ENCODE results near the gene ABLIM3. TPM values are rescaled to one million over a fixed set of nuclear protein-coding genes. Genes with fewer than 3 reads are reported as not detected.

Gene ABLIM3
- total RNA-seq, 1 donor from 2014 or later = not detected

- Mint-ChIP-seq H3K4me1 (no peaks in the 10 kb centered on the region), H3K36me3 (ENCODE audit: low read depth) (no peaks in the 10 kb centered on the region), H3K4me3 (no peak overlapping the region), H3K27ac (no peak overlapping the region), H3K9me3 (no peaks in the 10 kb centered on the region), H3K27me3 (no peaks in the 10 kb centered on the region)
- intact Hi-C loops (cut with micrococcal nuclease) = no loop called here
- no peak for DNase-seq
Observed at GRCh38 chr5:149201121-149201637, 59.9 kb downstream of the ABLIM3 start.

GRCh38 chr5:149202910-149203451 is 61.7 kb downstream of the ABLIM3 start:
- Mint-ChIP-seq H3K9me3 (no peaks in the 10 kb centered on the region), H3K4me3 (no peak overlapping the region), H3K36me3 (ENCODE audit: low read depth) (no peaks in the 10 kb centered on the region), H3K27ac (no peak overlapping the region), H3K4me1 (no peaks in the 10 kb centered on the region), H3K27me3 (no peaks in the 10 kb centered on the region)
- DNase-seq = no peak
- intact Hi-C loops (cut with micrococcal nuclease) = no loop called here

- Mint-ChIP-seq H3K4me3 (no peak overlapping the region), H3K27me3 (no peaks in the 10 kb centered on the region), H3K27ac (no peak overlapping the region), H3K9me3 (no peaks in the 10 kb centered on the region), H3K36me3 (ENCODE audit: low read depth) (no peaks in the 10 kb centered on the region), H3K4me1 (no peaks in the 10 kb centered on the region)
- DNase-seq = no peak
- intact Hi-C loops (cut with micrococcal nuclease) = no loop called here
Observed at GRCh38 chr5:149203921-149204441, 62.7 kb downstream of the ABLIM3 start.

GRCh38 chr5:149205625-149206523 is 64.6 kb downstream of the ABLIM3 start:
- Mint-ChIP-seq H3K9me3 (no peaks in the 10 kb centered on the region), H3K27ac (no peak overlapping the region)
- intact Hi-C loops (cut with micrococcal nuclease) = no loop called here

GRCh38 chr5:149206524-149207141 is 65.3 kb downstream of the ABLIM3 start:
- DNase-seq = no peak
- intact Hi-C loops (cut with micrococcal nuclease) = no loop called here
- Mint-ChIP-seq H3K4me1 (no peaks in the 10 kb centered on the region), H3K9me3 (no peaks in the 10 kb centered on the region), H3K36me3 (ENCODE audit: low read depth) (no peaks in the 10 kb centered on the region), H3K4me3 (no peak overlapping the region), H3K27me3 (no peaks in the 10 kb centered on the region), H3K27ac (no peak overlapping the region)

More at GRCh38 chr5:149205625-149206523, 64.6 kb downstream of the ABLIM3 start:
- Mint-ChIP-seq H3K4me1 (no peaks in the 10 kb centered on the region), H3K36me3 (ENCODE audit: low read depth) (no peaks in the 10 kb centered on the region), H3K4me3 (no peak overlapping the region), H3K27me3 (no peaks in the 10 kb centered on the region)
- no peak for DNase-seq

GRCh38 chr5:149207831-149208230 is 66.5 kb downstream of the ABLIM3 start:
- Mint-ChIP-seq H3K4me1 (no peaks in the 10 kb centered on the region), H3K4me3 (no peak overlapping the region), H3K27ac (no peak overlapping the region), H3K9me3 (no peaks in the 10 kb centered on the region), H3K27me3 (peaks cover 2% of the 10 kb centered on the region), H3K36me3 (ENCODE audit: low read depth) (no peaks in the 10 kb centered on the region)
- DNase-seq = no peak
- intact Hi-C loops (cut with micrococcal nuclease) = no loop called here

- intact Hi-C loops (cut with micrococcal nuclease) = no loop called here
- Mint-ChIP-seq H3K9me3 (no peaks in the 10 kb centered on the region), H3K4me1 (no peaks in the 10 kb centered on the region), H3K27ac (no peak overlapping the region), H3K36me3 (ENCODE audit: low read depth) (no peaks in the 10 kb centered on the region), H3K27me3 (peaks cover 2% of the 10 kb centered on the region), H3K4me3 (no peak overlapping the region)
- DNase-seq = no peak
Observed at GRCh38 chr5:149210225-149210624, 68.9 kb downstream of the ABLIM3 start.

- H3K4me3 Mint-ChIP-seq = no peak overlapping the region
- H3K27me3 Mint-ChIP-seq = peaks cover 2% of the 10 kb centered on the region
- no peak overlapping the region for H3K27ac Mint-ChIP-seq
- no peaks in the 10 kb centered on the region for H3K4me1 Mint-ChIP-seq
- no peaks in the 10 kb centered on the region for H3K36me3 Mint-ChIP-seq (ENCODE audit: low read depth)
- DNase-seq = no peak
- H3K9me3 Mint-ChIP-seq = no peaks in the 10 kb centered on the region
- intact Hi-C loops (cut with micrococcal nuclease) = no loop called here
Observed at GRCh38 chr5:149210968-149211490, 69.7 kb downstream of the ABLIM3 start.

GRCh38 chr5:149211566-149211965 is 70.3 kb downstream of the ABLIM3 start:
- Mint-ChIP-seq H3K4me1 (no peaks in the 10 kb centered on the region), H3K27ac (no peak overlapping the region), H3K4me3 (no peak overlapping the region), H3K27me3 (peaks cover 2% of the 10 kb centered on the region), H3K36me3 (ENCODE audit: low read depth) (no peaks in the 10 kb centered on the region), H3K9me3 (no peaks in the 10 kb centered on the region)
- intact Hi-C loops (cut with micrococcal nuclease) = no loop called here
- no peak for DNase-seq

GRCh38 chr5:149212198-149212951 is 71.1 kb downstream of the ABLIM3 start:
- Mint-ChIP-seq H3K4me1 (no peaks in the 10 kb centered on the region), H3K27me3 (peaks cover 2% of the 10 kb centered on the region), H3K9me3 (no peaks in the 10 kb centered on the region), H3K36me3 (ENCODE audit: low read depth) (no peaks in the 10 kb centered on the region), H3K4me3 (no peak overlapping the region), H3K27ac (no peak overlapping the region)
- DNase-seq = no peak
- intact Hi-C loops (cut with micrococcal nuclease) = no loop called here

GRCh38 chr5:149213264-149213880 is 72.1 kb downstream of the ABLIM3 start:
- H3K4me1 Mint-ChIP-seq = no peaks in the 10 kb centered on the region
- intact Hi-C loops (cut with micrococcal nuclease) = no loop called here
- no peak overlapping the region for H3K4me3 Mint-ChIP-seq
- no peaks in the 10 kb centered on the region for H3K36me3 Mint-ChIP-seq (ENCODE audit: low read depth)
- no peak overlapping the region for H3K27ac Mint-ChIP-seq
- no peak for DNase-seq
- H3K27me3 Mint-ChIP-seq = peaks cover 2% of the 10 kb centered on the region
- H3K9me3 Mint-ChIP-seq = no peaks in the 10 kb centered on the region

- Mint-ChIP-seq H3K4me3 (no peak overlapping the region), H3K9me3 (no peaks in the 10 kb centered on the region), H3K27ac (no peak overlapping the region), H3K27me3 (peaks cover 2% of the 10 kb centered on the region), H3K36me3 (ENCODE audit: low read depth) (no peaks in the 10 kb centered on the region), H3K4me1 (no peaks in the 10 kb centered on the region)
- intact Hi-C loops (cut with micrococcal nuclease) = no loop called here
- no peak for DNase-seq
Observed at GRCh38 chr5:149215478-149216090, 74.3 kb downstream of the ABLIM3 start.

- intact Hi-C loops (cut with micrococcal nuclease) = no loop called here
- Mint-ChIP-seq H3K27me3 (peaks cover 2% of the 10 kb centered on the region), H3K4me3 (no peak overlapping the region), H3K9me3 (no peaks in the 10 kb centered on the region), H3K4me1 (no peaks in the 10 kb centered on the region), H3K36me3 (ENCODE audit: low read depth) (no peaks in the 10 kb centered on the region), H3K27ac (no peak overlapping the region)
- no peak for DNase-seq
Observed at GRCh38 chr5:149216496-149216895, 75.2 kb downstream of the ABLIM3 start.

All from activated CD4-positive, alpha-beta T cell treated with anti-CD3 and anti-CD28 coated beads, Interleukin-2, amount 10 ng/mL, durations not matched to agents 24 days and 14 days (primary cell).